ENCODE results near the gene STEAP1B.
"Not testable (repeated sequence)": the region's sequence is repeated elsewhere in the genome, so short reads cannot be mapped to it uniquely, and the experiment has no call there.

Gene STEAP1B

GRCh38 chr7:22442882-22443369, 57.1 kb downstream of the STEAP1B start:
- H3K9me3 ChIP-seq (ENCODE audit: control insufficient read depth in 2 of 2, low read length in 2 of 2), result no peaks in the 10 kb centered on the region
- H3K27ac ChIP-seq (ENCODE audit: low read length), result no peak overlapping the region
- H3K9ac ChIP-seq (ENCODE audit: low read length in 2 of 2), result no peak overlapping the region
- peaks cover 6% of the 10 kb centered on the region for H3K4me1 ChIP-seq (ENCODE audit: control insufficient read depth, insufficient read depth, low read length)
- no peaks in the 10 kb centered on the region for H3K36me3 ChIP-seq (ENCODE audit: control insufficient read depth in 2 of 2, insufficient read depth in 2 of 2, low read length in 2 of 2)
- no peak overlapping the region for H3K4me3 ChIP-seq (ENCODE audit: low read length in 2 of 2)
- peaks cover 0 to 2% of the 10 kb centered on the region in 2 donors for H3K27me3 ChIP-seq (ENCODE audit: control insufficient read depth in 1 of 2, insufficient read depth in 2 of 2, low read length in 2 of 2)

- H3K27ac ChIP-seq (ENCODE audit: low read length), result no peak overlapping the region
Observed at GRCh38 chr7:22442187-22442881, 57.7 kb downstream of the STEAP1B start.

GRCh38 chr7:22441157-22441556, 58.8 kb downstream of the STEAP1B start:
- Histone ChIP-seq H3K4me1 (ENCODE audit: control insufficient read depth, insufficient read depth, low read length) (peaks cover 6% of the 10 kb centered on the region), H3K9ac (ENCODE audit: low read length in 2 of 2) (no peak overlapping the region), H3K27me3 (ENCODE audit: control insufficient read depth in 1 of 2, insufficient read depth in 2 of 2, low read length in 2 of 2) (peaks cover 0 to 2% of the 10 kb centered on the region in 2 donors), H3K9me3 (ENCODE audit: control insufficient read depth in 2 of 2, low read length in 2 of 2) (no peaks in the 10 kb centered on the region), H3K27ac (ENCODE audit: low read length) (no peak overlapping the region), H3K4me3 (ENCODE audit: low read length in 2 of 2) (no peak overlapping the region), H3K36me3 (ENCODE audit: control insufficient read depth in 2 of 2, insufficient read depth in 2 of 2, low read length in 2 of 2) (no peaks in the 10 kb centered on the region)

More at GRCh38 chr7:22442187-22442881, 57.7 kb downstream of the STEAP1B start:
- Histone ChIP-seq H3K27me3 (ENCODE audit: control insufficient read depth in 1 of 2, insufficient read depth in 2 of 2, low read length in 2 of 2) (peaks cover 0 to 2% of the 10 kb centered on the region in 2 donors), H3K4me1 (ENCODE audit: control insufficient read depth, insufficient read depth, low read length) (peaks cover 6% of the 10 kb centered on the region), H3K36me3 (ENCODE audit: control insufficient read depth in 2 of 2, insufficient read depth in 2 of 2, low read length in 2 of 2) (no peaks in the 10 kb centered on the region), H3K9ac (ENCODE audit: low read length in 2 of 2) (no peak overlapping the region), H3K4me3 (ENCODE audit: low read length in 2 of 2) (no peak overlapping the region), H3K9me3 (ENCODE audit: control insufficient read depth in 2 of 2, low read length in 2 of 2) (no peaks in the 10 kb centered on the region)

GRCh38 chr7:22438994-22439393, 61.0 kb downstream of the STEAP1B start:
- Histone ChIP-seq H3K4me1 (ENCODE audit: control insufficient read depth, insufficient read depth, low read length) (no peaks in the 10 kb centered on the region), H3K27ac (ENCODE audit: low read length) (no peak overlapping the region), H3K4me3 (ENCODE audit: low read length in 2 of 2) (no peak overlapping the region), H3K36me3 (ENCODE audit: control insufficient read depth in 2 of 2, insufficient read depth in 2 of 2, low read length in 2 of 2) (no peaks in the 10 kb centered on the region), H3K9me3 (ENCODE audit: control insufficient read depth in 2 of 2, low read length in 2 of 2) (no peaks in the 10 kb centered on the region), H3K27me3 (ENCODE audit: control insufficient read depth in 1 of 2, insufficient read depth in 2 of 2, low read length in 2 of 2) (peaks cover 0 to 2% of the 10 kb centered on the region in 2 donors), H3K9ac (ENCODE audit: low read length in 2 of 2) (no peak overlapping the region)

- H3K9me3 ChIP-seq (ENCODE audit: control insufficient read depth in 2 of 2, low read length in 2 of 2); H3K4me3 ChIP-seq (ENCODE audit: low read length in 2 of 2); H3K27me3 ChIP-seq (ENCODE audit: control insufficient read depth in 1 of 2, insufficient read depth in 2 of 2, low read length in 2 of 2); H3K9ac ChIP-seq (ENCODE audit: low read length in 2 of 2); H3K27ac ChIP-seq (ENCODE audit: low read length); H3K4me1 ChIP-seq (ENCODE audit: control insufficient read depth, insufficient read depth, low read length); H3K36me3 ChIP-seq (ENCODE audit: control insufficient read depth in 2 of 2, insufficient read depth in 2 of 2, low read length in 2 of 2): not testable (repeated sequence)
Observed at GRCh38 chr7:22436552-22436951, 63.4 kb downstream of the STEAP1B start.

- Histone ChIP-seq H3K27ac (ENCODE audit: low read length) (no peak overlapping the region), H3K27me3 (ENCODE audit: control insufficient read depth in 1 of 2, insufficient read depth in 2 of 2, low read length in 2 of 2) (no peaks in the 10 kb centered on the region), H3K9ac (ENCODE audit: low read length in 2 of 2) (no peak overlapping the region), H3K4me1 (ENCODE audit: control insufficient read depth, insufficient read depth, low read length) (no peaks in the 10 kb centered on the region), H3K4me3 (ENCODE audit: low read length in 2 of 2) (no peak overlapping the region), H3K9me3 (ENCODE audit: control insufficient read depth in 2 of 2, low read length in 2 of 2) (no peaks in the 10 kb centered on the region), H3K36me3 (ENCODE audit: control insufficient read depth in 2 of 2, insufficient read depth in 2 of 2, low read length in 2 of 2) (no peaks in the 10 kb centered on the region)
Observed at GRCh38 chr7:22435720-22436119, 64.3 kb downstream of the STEAP1B start.

- Histone ChIP-seq H3K9me3 (ENCODE audit: control insufficient read depth in 2 of 2, low read length in 2 of 2) (no peaks in the 10 kb centered on the region), H3K4me3 (ENCODE audit: low read length in 2 of 2) (no peak overlapping the region), H3K36me3 (ENCODE audit: control insufficient read depth in 2 of 2, insufficient read depth in 2 of 2, low read length in 2 of 2) (no peaks in the 10 kb centered on the region), H3K4me1 (ENCODE audit: control insufficient read depth, insufficient read depth, low read length) (no peaks in the 10 kb centered on the region), H3K9ac (ENCODE audit: low read length in 2 of 2) (no peak overlapping the region), H3K27me3 (ENCODE audit: control insufficient read depth in 1 of 2, insufficient read depth in 2 of 2, low read length in 2 of 2) (no peaks in the 10 kb centered on the region), H3K27ac (ENCODE audit: low read length) (no peak overlapping the region)
Observed at GRCh38 chr7:22435105-22435504, 64.9 kb downstream of the STEAP1B start.

GRCh38 chr7:22433710-22434460, 66.1 kb downstream of the STEAP1B start:
- Histone ChIP-seq H3K27ac (ENCODE audit: low read length) (no peak overlapping the region), H3K9ac (ENCODE audit: low read length in 2 of 2) (no peak overlapping the region), H3K4me3 (ENCODE audit: low read length in 2 of 2) (no peak overlapping the region), H3K4me1 (ENCODE audit: control insufficient read depth, insufficient read depth, low read length) (no peaks in the 10 kb centered on the region), H3K36me3 (ENCODE audit: control insufficient read depth in 2 of 2, insufficient read depth in 2 of 2, low read length in 2 of 2) (no peaks in the 10 kb centered on the region), H3K9me3 (ENCODE audit: control insufficient read depth in 2 of 2, low read length in 2 of 2) (no peaks in the 10 kb centered on the region), H3K27me3 (ENCODE audit: control insufficient read depth in 1 of 2, insufficient read depth in 2 of 2, low read length in 2 of 2) (no peaks in the 10 kb centered on the region)

- H3K27me3 ChIP-seq (ENCODE audit: control insufficient read depth in 1 of 2, insufficient read depth in 2 of 2, low read length in 2 of 2); H3K9ac ChIP-seq (ENCODE audit: low read length in 2 of 2); H3K4me1 ChIP-seq (ENCODE audit: control insufficient read depth, insufficient read depth, low read length); H3K4me3 ChIP-seq (ENCODE audit: low read length in 2 of 2); H3K27ac ChIP-seq (ENCODE audit: low read length); H3K9me3 ChIP-seq (ENCODE audit: control insufficient read depth in 2 of 2, low read length in 2 of 2); H3K36me3 ChIP-seq (ENCODE audit: control insufficient read depth in 2 of 2, insufficient read depth in 2 of 2, low read length in 2 of 2): not testable (repeated sequence)
Observed at GRCh38 chr7:22433165-22433700, 66.8 kb downstream of the STEAP1B start.

GRCh38 chr7:22432203-22432718, 67.7 kb downstream of the STEAP1B start:
- Histone ChIP-seq H3K27me3 (ENCODE audit: control insufficient read depth in 1 of 2, insufficient read depth in 2 of 2, low read length in 2 of 2) (no peaks in the 10 kb centered on the region), H3K36me3 (ENCODE audit: control insufficient read depth in 2 of 2, insufficient read depth in 2 of 2, low read length in 2 of 2) (no peaks in the 10 kb centered on the region), H3K27ac (ENCODE audit: low read length) (no peak overlapping the region), H3K9ac (ENCODE audit: low read length in 2 of 2) (no peak overlapping the region), H3K9me3 (ENCODE audit: control insufficient read depth in 2 of 2, low read length in 2 of 2) (no peaks in the 10 kb centered on the region), H3K4me3 (ENCODE audit: low read length in 2 of 2) (no peak overlapping the region), H3K4me1 (ENCODE audit: control insufficient read depth, insufficient read depth, low read length) (no peaks in the 10 kb centered on the region)
